Activated CD8-positive, alpha-beta memory T cell treated with anti-CD3 and anti-CD28 coated beads for 1 hour (primary cell): ENCODE results near the gene FRRS1L.

ENCODE experiments used
- DNase-seq, 2 donors: peaks; one replicate each; pipeline ENCODE4 v3.0.0-alpha.2; 2020; ENCODE audit warnings: low read depth in 1 of 2; ENCODE audit errors: extremely low read depth in 1 of 2

The FRRS1L gene

DNA sequence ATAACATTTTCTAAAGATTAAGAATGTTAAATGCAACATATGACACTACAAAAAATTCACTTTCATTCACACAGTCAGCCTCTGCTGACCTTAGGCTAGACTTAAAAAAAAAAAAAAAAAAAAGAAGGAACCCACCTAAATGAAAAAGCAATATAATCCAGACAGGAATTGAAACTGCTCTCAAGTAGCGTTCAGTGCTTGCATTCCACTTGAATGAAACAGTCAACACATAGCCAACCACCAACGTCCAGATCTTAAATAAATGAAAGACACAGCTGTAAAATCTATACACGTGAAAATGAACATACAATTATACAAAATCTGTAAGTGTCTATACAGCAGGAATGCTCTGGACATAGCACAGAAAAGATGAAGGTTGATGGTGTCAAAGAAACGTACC is 58.7 kb downstream of the FRRS1L start:
- no peak for DNase-seq

DNA sequence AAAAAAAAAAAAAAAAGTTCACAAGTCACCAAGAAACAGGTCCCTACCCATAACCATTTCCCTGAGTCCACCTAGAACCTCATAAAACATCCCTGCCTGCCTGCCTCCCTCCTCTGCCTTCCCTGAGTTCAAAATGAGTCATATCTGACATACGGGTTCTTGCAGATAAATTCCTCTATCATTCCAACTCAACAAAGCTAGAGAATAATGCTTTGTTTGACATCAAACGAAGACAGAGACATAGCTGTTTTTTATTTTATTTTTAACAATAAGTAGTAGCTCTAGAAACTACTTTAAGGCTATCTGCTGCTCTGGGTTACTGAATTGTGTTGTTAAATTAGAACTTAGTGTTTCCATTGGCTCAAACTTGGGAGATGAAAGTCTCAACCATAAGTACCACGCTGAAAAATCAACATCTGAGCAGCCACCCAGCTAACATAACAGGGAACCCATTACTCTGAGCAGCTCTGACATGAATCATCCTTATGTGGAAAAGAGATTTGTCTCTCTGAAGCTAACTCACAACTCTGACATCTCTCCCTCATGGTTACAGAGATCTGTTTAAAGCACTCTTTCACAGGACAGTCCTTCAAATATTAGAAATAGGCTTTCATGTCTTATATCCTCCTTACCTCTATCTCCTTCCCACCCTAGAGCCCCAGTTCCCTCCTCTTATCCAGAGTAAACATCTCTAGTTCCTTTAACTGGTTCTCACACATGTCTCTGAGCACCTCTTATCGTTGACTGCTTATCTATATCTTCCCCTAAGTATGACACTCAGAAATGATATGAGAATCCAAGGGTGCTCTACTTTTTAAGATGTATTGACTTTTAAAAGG is 59.4 kb downstream of the FRRS1L start:
- DNase-seq: no peak

DNA sequence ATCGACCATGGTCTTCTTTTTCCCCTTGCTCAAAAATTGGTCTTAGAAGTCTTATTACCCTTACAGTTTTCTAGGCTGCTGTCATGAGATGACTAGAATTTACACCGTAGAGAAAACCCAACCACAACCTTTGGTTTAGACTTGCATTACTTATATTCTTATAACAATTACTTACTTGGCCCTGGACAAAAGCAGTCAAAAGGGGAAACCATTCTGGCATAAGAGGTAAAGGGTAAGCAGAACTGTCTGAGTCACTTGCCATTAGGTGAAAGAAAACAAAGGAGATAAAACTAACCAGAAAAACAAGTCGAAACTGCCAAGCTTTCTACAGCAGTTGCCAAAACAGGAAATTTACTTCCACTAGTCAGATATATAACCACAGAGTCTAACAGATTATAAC is 65.2 kb downstream of the FRRS1L start:
- no peak for DNase-seq

DNA sequence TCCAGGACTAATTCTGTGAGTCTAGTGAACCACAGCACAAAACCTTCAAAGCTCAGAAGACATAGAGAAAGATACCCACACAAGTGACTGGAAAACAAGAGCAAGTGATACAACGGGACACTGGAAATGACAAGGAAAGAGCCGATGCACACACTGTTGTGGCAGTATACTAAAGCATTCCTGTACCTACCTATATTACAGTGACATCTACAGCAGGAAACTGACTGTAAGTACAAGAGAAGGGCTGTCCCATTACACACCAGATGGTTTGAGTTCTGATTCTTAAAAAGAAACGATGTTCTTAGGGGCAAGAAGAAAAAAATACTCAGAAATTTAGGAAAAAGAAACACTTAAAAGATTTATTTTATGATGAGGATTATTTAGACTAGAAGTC is 65.8 kb downstream of the FRRS1L start:
- DNase-seq: no peak

GRCh38 chr9:109100543-109101201 is 66.4 kb downstream of the FRRS1L start:
- no peak for DNase-seq

- no peak for DNase-seq
Observed at GRCh38 chr9:109098960-109099308, 68.1 kb downstream of the FRRS1L start.

GRCh38 chr9:109098171-109098959 is 68.7 kb downstream of the FRRS1L start:
- no peak for DNase-seq

DNA sequence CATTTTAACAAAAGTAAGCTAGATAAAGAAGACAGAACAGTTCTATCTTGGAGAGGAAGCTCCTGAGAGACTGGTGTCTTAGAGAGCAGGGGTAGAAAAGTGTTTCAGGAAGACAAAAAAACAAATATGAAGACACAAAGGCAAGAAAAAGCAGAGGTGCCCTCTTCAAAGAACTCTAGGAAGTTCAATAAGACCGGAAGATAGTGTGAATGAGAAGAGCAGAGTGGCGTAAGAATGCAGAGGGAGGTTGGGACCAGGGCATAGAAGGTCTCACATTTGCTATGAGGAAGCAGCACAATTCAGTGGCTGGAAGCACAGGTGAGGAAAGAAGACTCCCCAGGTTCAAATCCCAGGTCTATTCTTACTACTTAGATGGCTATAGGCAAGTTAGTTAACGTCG is 69.9 kb downstream of the FRRS1L start:
- DNase-seq: no peak

- no peak for DNase-seq
Observed at GRCh38 chr9:109095321-109095720, 71.7 kb downstream of the FRRS1L start.

- DNase-seq: no peak
Observed at GRCh38 chr9:109094268-109094667, 72.8 kb downstream of the FRRS1L start.

DNA sequence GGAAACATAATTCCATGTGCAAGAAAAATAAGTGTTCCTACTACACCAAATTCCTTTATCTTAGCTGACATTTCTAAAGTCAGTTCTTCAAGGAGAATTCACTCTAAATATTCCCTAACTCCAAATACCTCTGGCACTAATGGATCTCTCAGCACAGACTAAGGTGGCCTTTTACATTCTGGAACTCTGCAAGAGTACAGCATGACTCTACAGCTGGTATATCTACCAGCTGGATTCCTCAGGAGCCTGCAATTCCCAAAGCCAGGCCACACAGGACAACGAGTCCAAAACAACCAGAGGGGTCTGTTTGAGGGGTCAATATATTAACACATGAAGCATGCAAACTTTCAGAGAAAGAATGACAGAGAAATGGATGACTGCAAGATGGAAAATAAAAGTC is 74.5 kb downstream of the FRRS1L start:
- no peak for DNase-seq

GRCh38 chr9:109092051-109092580 is 74.9 kb downstream of the FRRS1L start:
- DNase-seq: no peak

DNA sequence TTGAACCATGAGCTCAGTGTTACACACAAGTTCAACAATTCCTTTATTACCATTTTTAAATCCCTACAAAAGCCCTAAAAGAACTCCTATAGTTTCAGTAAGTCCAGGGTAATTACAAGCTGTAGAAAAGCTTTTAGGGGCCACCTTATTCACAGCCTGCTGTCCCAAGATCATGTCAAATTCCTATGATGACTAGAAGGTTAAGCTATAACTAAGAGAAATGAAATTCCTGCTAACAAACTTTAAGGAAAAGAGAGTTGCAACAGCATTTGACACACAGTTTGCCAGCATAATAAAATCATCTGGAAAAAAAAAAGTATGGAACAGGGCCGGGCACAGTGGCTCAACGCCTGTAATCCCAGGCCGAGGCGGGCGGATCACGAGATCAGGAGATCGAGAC is 78.8 kb downstream of the FRRS1L start:
- DNase-seq: no peak

DNA sequence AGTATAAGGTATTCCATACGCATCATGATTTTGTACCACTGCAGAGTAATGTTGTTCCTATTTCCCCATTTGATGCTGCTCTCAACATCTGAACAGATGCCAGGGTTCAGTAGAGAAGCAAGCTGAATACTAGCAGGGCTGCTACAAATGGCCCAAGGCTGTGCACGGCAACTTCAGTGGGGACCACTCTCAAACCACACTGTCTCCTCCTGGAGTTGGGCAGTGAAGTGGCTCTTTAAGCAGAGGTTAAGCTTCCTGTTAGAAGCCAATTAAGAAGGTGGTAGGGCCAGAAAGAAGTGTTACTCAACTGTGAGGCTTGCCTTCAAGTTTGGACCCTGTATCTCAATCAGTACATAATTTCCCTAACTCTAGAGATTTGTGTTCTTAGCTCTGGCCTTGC is 79.3 kb downstream of the FRRS1L start:
- no peak for DNase-seq

- no peak for DNase-seq
Observed at GRCh38 chr9:109086221-109086620, 80.8 kb downstream of the FRRS1L start.

GRCh38 chr9:109085510-109085909 is 81.5 kb downstream of the FRRS1L start:
- DNase-seq: no peak

- no peak for DNase-seq
Observed at GRCh38 chr9:109083813-109084405, 83.1 kb downstream of the FRRS1L start.

- DNase-seq: no peak
Observed at GRCh38 chr9:109083141-109083540, 83.9 kb downstream of the FRRS1L start.

DNA sequence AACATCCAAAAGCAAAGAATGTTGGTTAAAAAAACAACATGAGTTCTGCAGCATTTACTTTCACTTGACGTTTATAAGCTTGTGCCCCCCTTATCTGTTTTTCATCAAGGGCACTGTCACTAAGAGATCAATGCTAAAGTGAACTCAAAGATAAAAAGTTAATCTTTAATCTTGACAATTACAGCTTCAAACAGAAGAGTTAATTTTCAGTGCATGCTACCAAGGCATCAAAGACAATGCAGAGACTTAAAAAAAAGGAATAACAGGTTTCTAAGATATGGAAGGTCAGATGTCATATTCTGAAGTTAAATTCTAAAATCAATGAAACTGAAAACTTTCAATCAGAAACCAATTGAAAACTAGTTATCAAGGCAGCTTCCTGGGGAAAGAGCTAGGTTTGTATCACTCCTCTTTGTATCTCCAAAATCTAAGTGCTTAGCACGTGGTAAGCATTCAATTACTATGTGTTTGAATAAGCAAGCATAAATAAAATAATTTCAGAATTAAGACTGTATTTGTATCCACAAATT is 84.9 kb downstream of the FRRS1L start:
- DNase-seq: no peak
